C4-2B (cell line): ENCODE measurements around the gene LRFN4.

Experiments used
- CTCF ChIP-seq: fragments of 450-650 bp; conservative IDR thresholded peaks from 2 replicates; pipeline ENCODE4 v1.5.1; 2017; ENCODE audit warnings: mild to moderate bottlenecking
- ZFX ChIP-seq: fragments of 450-650 bp; IDR thresholded peaks from 2 replicates; pipeline ENCODE4 v1.6.1; 2017

GRCh38 chr11:66834539-66834845 is 22.4 kb upstream of the LRFN4 start:
- TF ChIP-seq CTCF (no peak; the same call in 1 of the 2 replicates), ZFX (no peak)
